Inflammatory macrophage treated with lipopolysaccharide for 1 hour (primary cell): ENCODE results near the gene IFNA16.
A peak's percentile ranks its signal among the peaks of the same experiment; 100 is the strongest.
"Not testable (repeated sequence)": the region's sequence is repeated elsewhere in the genome, so short reads cannot be mapped to it uniquely, and the experiment has no call there.

ENCODE experiments used
- DNase-seq, 2 donors: peaks; one replicate each; pipeline ENCODE4 v3.0.0-alpha.2; 2020 to 2022

Gene IFNA16

DNA sequence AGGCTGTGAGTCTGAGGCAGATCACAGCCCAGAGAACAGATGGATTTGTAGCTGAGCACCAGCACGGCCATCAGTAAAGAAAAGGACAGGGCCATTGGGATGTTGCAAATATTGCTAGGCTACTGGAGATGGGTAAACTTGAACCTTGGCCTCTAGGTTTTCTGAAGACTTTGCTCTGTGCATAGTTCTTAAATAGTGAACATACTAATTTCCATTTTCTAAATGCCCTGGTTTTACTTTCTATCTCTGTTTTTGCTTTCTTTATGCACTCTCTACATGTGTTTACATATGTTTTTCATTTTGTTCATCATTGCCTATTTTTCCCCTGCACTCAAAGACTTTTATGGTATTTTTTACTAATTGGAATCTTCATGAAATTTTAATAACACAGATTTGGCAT lies at the start of gene IFNA16:
Gene IFNA16 (minus strand): TSS at position 101 of the 400 bp plus-strand sequence. CDS start 6 bp downstream, at position 95.
- DNase-seq, result not testable (repeated sequence)

GRCh38 chr9:21265421-21266189 lies 48.5 kb upstream of the IFNA16 start:
- DNase-seq, result no peak

DNA sequence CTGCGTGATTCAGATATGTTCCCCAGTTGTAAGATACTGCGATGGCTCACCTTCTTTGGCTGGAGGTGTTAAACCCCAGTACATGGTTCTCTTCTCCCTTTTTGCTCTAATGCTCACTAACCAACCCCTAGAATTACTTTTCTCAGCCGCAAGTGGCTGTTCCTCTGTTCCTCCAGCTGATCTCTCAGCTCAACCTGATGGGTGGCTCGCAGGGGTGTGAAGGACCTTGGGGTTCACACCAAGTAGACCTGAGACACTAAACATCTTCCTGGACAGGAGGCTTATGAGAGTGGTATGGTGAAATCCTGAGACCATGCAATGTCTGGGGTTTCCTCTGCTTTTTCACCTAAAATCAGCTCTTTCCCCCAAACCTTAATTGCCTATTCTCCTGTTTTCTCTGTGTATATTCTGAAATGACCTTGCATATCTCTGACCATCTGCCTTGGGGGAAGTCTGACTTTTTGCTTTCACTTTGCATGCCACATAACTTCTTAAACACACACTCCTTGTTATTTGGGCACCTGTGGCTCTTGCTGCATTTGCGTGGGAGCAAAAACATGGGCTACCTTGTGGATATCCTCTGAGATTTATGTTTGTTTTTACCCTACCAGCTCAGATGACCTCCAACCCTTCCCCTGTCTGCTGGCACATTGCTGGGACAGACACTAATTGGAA lies 38.6 kb upstream of the IFNA16 start:
- DNase-seq, result no peak

DNA sequence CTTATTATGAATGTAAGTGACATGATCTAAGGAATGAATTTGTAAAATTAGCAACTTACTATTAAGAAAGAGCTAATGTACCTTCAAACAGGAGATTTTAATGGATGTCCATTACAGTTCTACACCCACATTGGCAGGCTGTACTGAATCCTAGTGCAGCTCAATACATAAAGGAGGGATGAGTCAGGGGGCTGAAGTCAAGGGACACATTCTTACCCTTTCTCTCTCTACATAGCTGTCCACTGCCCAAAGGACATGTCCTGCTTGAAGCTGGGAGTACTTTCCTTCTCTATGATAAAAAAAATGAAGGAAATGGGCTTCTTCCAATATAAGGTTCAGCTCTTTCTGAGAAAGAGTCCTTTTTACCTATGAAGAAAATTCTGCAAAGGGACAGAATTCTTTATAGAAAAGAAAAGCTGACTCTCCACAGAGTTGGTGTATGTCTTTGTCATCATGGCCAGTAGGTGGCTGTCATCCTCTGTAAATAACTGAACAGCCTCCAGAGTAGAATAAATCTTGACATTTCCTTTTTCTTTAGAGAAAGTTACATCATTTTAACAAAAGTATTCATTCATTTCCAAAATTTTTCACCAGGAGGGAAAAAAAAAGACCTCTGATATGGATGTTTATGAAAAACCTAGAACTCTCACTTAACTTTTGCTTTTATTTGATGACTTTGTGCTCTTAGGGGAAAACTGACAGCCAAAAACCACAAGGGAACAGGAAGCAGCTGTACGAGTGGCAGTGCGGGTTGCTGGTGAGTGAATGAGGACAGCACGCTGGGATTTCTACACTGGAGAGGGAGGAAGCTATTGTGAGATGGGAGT lies 35.8 kb upstream of the IFNA16 start:
- DNase-seq, result peak; percentile 74 to 75

DNA sequence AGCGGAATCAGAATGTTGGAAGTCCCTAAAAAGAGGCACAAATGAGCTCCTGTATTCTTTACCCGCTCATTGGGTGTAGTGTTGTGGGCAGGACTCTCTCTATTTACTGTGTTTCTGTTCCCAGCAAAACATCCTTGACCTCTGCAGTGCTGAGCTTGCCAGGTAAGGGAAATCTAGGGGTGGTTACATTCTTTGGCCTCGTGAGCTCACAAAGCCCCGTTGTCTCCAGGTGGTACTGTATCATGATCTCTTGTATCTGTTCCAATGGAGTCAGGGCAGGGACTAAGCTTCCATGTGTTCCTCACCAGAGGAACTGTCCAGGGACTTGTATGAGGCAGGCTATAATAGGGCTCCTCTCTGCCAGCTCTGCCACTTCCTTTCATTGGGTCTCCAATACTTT lies 34.5 kb upstream of the IFNA16 start:
- no peak for DNase-seq

GRCh38 chr9:21251190-21251589 lies 34.1 kb upstream of the IFNA16 start:
- DNase-seq, result no peak

DNA sequence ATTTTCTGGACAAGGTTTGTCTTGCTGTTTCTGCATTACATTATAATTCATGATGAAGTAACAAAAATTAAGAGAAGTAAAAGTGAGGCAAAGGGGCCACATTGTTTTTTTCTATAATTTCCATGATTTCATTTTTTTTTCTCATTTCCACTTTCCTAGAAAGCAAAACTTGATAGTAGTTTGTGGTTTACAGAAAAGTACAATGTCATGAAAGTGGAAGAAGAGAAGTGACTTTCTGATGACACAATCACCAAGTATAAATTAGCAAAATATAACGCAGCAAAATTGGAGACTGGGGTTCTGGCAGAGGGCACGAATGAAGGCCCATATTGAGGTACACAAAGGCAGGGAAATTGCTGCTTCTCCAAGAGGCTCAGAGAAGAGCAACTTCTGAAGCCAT lies 27.7 kb upstream of the IFNA16 start:
- DNase-seq, result peak; percentile 68 to 73

- DNase-seq, result peak; percentile 51 to 72
Measured at GRCh38 chr9:21239911-21240310, 22.8 kb upstream of the IFNA16 start, which contains the start of gene IFNA14. IFNA14 (minus strand) TSS chr9:21240005; CDS start chr9:21239935, 70 bp downstream.

DNA sequence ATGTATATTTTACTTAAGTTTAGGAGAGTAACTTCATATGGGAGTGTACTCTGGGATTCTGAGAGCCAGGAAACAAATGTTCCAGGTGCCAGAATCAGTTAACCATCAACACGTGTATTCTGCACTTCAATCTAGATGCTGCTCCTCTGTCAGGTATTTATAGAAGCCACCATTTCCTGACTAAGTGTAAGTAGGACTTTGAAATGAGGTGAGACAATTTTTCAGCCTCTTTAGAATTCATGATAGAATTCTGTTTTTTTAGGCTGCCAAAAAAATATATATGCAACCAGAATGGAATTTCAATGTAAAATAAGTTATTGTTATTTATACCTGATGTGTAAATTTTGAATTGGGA lies 19.2 kb upstream of the IFNA16 start:
- not testable (repeated sequence) for DNase-seq

DNA sequence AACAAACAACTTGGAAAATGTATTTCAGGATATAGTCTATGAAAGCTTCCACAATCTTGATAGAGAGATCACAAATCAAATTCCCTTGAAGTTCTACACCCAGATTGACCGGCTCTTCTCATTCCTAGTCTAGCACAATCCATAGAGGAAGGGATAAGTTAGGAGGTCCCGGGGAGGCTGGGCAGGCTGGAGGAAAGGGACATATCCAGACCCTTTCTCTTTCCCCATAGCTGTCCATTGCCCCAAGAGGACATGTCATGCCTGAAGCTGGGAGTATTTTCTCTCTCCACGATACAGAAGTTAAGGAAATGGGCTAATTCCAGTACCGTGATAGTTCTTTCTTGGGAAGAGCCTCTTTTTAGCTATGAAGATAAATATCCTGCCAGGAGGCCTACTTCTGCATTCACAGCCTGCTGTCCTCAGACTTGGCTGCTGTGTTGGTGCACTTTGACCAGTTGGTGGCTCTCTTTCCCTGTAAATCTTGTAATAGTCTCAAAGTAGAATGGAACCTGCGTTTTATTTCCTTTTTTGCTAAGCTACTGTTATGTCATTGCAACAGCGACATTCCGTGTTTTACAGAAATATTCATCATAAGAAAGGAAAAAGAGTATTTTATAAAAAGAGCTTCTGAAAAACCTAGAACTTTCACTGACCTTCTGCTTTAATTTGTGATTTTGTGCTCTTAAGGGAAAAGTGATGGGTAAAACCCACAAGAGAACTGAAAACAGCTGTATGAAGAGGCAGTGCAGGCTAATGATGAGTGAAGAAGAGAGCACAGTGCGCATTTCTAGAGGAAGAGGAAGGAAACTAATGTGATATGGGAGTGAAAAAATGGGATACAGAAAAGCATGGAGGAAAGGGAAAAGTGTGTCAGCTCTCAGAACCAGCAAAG lies 18.6 kb upstream of the IFNA16 start:
- DNase-seq, result peak; percentile 58 to 79

- no peak for DNase-seq
Measured at GRCh38 chr9:21234153-21234687, 17.1 kb upstream of the IFNA16 start.

- DNase-seq, result no peak
Measured at GRCh38 chr9:21233258-21233657, 16.1 kb upstream of the IFNA16 start.

- no peak for DNase-seq
Measured at GRCh38 chr9:21228122-21228521, 11.0 kb upstream of the IFNA16 start, which contains the start of gene IFNA17. IFNA17 (minus strand) TSS chr9:21228222; CDS start chr9:21228173, 49 bp downstream.

DNA sequence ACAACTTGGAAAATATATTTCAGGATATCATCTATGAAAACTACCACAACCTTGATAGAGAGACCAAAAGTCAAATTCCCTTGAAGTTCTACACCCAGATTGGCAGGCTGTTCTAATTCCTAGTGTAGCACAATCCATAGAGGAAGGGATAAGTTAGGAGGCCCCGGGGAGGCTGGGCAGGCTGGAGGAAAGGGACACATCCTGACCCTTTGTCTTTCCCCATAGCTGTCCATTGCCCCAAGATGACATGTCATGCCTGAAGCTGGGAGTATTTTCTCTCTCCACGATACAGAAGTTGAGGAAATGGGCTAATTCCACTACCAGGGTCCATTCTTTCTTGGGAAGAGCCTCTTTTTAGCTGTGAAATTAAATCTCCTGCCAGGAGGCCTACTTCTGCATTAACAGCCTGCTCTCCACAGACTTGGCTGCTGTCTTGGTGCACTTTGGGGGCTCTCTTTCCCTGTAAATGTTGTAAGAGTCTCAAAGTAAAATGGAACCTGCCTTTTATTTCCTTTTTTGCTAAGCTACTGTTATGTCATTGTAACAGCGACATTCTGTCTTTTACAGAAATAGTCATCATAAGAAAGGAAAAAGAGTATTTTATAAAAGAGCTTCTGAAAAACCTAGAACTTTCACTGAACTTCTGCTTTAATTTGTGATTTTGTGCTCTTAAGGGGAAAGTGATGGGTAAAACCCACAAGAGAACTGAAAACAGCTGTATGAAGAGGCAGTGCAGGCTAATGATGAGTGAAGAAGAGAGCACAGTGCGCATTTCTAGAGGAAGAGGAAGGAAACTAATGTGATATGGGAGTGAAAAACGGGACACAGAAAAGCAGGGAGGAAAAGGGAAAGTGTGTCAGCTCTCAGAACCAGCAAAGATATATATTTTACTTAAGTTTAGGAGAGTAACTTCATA lies 3.4 kb downstream of the IFNA16 start:
- DNase-seq, result peak; percentile 33 to 57

DNA sequence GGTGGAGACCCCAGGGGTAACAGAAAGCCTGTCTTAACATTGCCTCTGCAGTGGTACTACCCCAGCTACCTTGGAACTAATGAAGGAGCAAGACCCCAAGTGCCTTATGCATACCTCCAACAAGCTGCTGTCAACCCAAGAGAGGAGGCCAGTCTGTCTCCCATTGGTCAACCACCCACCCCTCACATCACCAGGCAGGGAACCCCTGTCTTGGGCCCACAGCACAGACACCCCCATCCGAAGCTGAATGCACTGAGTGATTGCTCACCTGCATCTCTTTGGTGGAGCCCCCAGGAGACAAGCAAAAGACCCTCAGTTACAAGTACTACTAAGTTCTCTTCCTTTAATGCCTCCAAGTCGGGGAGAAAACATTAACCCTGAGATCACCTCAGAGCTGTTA lies 5.0 kb downstream of the IFNA16 start:
- DNase-seq, result not testable (repeated sequence)

DNA sequence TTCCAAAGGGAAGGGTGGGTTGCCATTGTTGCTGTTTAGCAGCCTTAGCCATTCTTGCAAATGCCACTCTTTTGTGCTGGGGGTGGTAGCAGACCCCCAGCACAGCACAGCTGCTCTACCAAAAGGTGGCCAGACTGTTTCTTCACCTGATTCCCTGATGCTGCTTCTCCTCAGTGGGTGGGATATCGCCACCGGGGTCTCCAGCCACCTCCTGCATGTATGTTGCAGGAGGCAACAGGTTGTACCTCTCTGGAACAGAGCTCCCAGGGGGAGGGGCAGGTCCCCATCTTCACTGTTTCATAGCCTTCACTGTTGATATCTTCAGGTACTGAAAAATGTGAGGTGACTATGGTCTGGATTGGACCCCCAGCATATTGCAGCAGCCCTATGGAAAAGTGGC lies 6.3 kb downstream of the IFNA16 start:
- not testable (repeated sequence) for DNase-seq

DNA sequence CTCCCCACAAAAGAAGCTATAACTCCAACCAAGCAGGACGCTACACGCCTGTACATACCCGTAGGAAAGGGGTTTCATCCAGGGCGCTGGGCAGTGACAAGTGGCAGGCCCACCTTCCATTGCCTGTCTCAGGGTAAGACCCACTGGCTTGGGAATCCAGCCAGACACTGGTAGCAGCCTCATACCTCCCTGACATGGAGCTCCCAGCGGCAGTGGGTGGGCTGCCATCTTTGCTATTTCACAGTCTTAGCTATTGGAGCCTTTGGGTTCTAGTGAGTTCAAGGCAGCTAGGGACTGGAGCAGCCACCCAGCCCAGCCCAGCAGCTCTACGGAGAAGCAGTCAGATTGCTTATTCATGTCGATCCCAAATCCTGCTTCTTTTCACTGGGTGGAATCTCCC lies 6.8 kb downstream of the IFNA16 start:
- no peak for DNase-seq

- not testable (repeated sequence) for DNase-seq
Measured at GRCh38 chr9:21207043-21207442, 10.1 kb downstream of the IFNA16 start, which contains the start of gene IFNA10. IFNA10 (minus strand) TSS chr9:21207143; CDS start chr9:21207097, 46 bp downstream.

DNA sequence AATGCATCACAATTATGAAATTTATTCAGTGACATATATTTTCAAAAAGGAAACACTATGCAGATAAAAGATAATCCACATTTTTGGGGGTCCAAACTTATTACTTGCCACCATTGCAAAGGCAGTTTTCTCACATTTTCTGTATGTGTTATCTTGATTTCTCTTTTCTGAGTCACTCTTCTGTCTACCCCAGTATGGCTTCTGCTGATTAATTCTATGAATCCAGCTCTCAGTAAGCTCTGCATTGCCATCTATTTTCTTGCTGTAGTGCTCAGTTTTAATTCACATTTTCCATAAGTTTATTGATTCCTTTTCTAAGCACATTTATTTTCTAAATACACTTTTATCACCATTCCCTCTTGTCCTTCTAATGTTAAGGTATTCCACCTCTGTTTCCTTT lies 11.9 kb downstream of the IFNA16 start:
- no peak for DNase-seq

- DNase-seq, result not testable (repeated sequence)
Measured at GRCh38 chr9:21202105-21202504, 15.0 kb downstream of the IFNA16 start, which contains the start of gene IFNA7. IFNA7 (minus strand) TSS chr9:21202205; CDS start chr9:21202165, 40 bp downstream.
